Fibroblast of upper back skin (primary cell): ENCODE measurements around the gene SPOPL.
A peak's percentile ranks its signal among the peaks of the same experiment; 100 is the strongest.
"Not testable (repeated sequence)": the region's sequence is repeated elsewhere in the genome, so short reads cannot be mapped to it uniquely, and the experiment has no call there.

Source experiments
- DNase-seq: peaks from one replicate; pipeline ENCODE4 v3.0.0-alpha.2; 2013

The SPOPL gene

GRCh38 chr2:138501425-138502254 lies at the start of gene SPOPL:
Gene SPOPL, plus strand, starts transcription at chr2:138501770. Its CDS starts 48,447 bp downstream, at chr2:138550217.
- peak; percentile 88 for DNase-seq

- no peak for DNase-seq
These were observed 49.2 kb upstream of the SPOPL start for GRCh38 chr2:138452324-138452723.

DNA sequence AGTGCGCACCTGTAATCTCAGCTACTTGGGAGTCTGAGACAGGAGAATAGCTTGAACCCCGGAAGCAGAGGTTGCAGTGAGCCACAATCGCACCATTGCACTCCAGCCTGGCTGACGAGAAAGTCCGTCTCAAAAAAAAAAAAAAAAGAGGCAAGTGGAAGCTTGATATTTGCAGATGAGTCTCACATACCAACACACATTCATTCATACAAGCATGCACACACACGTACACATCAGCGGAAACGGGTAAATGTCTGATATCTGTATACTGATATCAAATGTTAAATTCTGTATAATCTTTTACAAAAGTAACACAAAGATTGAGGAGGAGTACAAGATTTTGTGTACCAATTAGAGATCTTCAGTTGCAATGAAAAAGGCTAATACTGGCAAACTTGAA lies 47.8 kb upstream of the SPOPL start:
- no peak for DNase-seq

- DNase-seq: no peak
These were observed 46.8 kb upstream of the SPOPL start for GRCh38 chr2:138454761-138455160.

DNA sequence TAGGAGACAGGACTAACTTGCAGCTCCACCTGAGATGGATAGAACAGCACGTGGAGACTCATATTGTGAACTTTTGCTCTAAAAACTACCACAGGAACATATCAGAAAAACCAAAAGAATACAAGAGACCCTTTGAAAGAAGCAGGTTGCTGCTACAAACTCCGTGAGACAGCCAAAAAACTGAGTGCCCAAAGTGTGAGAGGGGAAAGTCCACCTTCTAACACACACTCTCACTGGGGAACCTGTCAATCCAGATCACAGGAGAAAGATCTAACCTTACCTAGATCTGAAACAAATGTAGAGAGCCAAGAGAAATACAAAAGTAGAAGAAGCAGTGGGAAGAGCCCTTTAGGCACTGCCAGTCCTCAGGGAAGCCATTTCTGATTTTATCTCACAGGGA lies 46.3 kb upstream of the SPOPL start:
- DNase-seq: no peak

- DNase-seq: no peak
These were observed 45.9 kb upstream of the SPOPL start for GRCh38 chr2:138455691-138456090.

- not testable (repeated sequence) for DNase-seq
These were observed 38.9 kb upstream of the SPOPL start for GRCh38 chr2:138462689-138463088.

GRCh38 chr2:138468617-138469016 lies 33.0 kb upstream of the SPOPL start:
- DNase-seq: no peak

DNA sequence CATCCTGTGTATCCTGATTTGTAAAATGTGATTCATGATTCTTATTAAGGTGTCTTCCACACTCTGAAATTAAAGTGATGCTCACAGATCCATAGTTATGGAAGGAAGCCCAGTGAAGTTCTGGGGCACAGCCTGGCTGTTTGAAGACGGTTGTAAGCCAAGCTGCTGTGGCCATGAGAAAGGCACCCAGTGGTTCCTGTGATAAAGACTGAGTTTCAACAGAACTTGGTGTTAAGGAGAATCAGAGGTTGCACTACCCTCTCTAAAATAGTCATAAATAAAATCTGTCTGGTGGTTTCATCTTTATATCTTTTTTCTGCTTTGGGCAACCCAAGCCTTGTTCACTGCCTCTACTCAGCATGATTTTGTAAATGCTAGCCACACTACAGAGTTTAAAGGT lies 32.2 kb upstream of the SPOPL start:
- DNase-seq: no peak

- no peak for DNase-seq
These were observed 30.6 kb upstream of the SPOPL start for GRCh38 chr2:138470941-138471340.

GRCh38 chr2:138474100-138474825 lies 27.3 kb upstream of the SPOPL start:
- DNase-seq: peak; percentile 23

GRCh38 chr2:138475277-138475776 lies 26.2 kb upstream of the SPOPL start:
- DNase-seq: no peak

- no peak for DNase-seq
These were observed 25.4 kb upstream of the SPOPL start for GRCh38 chr2:138476186-138476585.

DNA sequence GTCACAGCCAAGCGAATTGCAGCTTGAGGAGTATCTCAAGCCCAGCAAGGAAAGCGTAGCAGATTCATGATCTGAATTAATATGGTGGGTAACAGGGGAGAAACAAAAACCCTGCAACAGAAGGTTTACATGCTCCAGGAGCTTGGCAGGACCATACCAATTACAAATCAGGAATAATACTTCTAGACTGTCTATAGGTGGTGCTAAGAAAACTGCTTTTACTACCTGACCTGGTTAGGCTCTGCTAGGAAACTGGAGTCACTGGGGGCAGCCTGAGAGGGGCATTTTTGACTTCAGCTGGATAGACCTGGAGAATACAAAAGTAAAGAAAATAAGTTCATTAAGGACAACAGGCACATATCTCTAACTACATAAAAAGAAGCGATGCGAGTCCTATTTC lies 24.6 kb upstream of the SPOPL start:
- DNase-seq: no peak

DNA sequence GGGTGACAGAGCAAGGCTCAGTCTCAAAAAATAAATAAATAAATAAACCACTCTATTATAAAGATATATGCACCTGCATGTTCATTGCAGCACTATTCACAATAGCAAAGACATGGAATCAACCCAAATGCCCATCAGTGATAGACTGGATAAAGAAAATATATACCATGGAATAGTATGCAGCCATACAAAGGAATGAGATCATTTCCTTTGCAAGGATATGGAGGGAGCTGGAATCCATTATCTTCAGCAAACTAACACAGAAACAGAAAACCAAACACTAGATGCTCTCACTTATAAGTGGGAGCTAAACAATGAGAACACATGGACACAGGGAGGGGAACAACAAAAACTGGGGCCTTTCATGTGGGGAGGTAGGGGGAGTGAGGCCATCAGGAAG lies 18.8 kb upstream of the SPOPL start:
- DNase-seq: not testable (repeated sequence)

- DNase-seq: no peak
These were observed 16.6 kb upstream of the SPOPL start for GRCh38 chr2:138485019-138485418.

DNA sequence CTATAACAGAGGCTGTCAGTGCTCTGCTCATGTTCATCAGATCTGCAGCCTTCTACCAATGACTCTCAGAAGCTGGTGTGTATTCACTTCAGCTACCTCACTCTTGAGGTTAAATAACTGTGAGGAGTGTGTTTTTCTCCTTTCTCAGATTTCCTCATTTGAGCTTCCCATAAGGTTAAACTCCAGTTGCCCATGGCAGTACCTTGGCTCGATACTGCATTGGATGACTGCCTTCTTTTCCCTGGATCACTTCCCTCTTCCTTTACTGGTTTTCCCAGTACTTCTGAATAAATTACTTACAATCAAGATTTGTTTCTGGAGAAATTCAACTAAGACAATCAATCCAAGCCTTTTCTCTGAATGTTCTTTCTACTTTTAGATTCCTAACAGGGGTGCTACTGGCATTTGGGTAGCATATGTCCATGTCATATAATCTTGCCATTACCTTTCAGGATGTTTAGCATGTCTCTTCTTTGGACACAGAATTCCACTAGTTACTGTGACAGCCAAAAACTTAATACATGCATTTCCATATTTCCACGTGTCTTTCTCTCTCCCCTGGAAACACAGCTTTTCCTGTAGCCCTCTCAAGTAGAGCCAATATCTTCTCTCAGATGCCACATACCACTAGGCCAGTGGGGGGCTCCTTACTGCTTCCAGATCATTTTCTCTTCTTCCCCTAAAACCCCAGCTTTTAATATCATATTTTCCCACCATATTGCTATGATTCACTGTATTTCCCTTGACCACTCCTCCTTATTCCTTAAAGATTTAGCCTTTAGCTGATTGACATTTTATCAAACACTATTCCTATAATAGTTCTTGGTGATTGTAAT lies 15.0 kb upstream of the SPOPL start:
- no peak for DNase-seq

DNA sequence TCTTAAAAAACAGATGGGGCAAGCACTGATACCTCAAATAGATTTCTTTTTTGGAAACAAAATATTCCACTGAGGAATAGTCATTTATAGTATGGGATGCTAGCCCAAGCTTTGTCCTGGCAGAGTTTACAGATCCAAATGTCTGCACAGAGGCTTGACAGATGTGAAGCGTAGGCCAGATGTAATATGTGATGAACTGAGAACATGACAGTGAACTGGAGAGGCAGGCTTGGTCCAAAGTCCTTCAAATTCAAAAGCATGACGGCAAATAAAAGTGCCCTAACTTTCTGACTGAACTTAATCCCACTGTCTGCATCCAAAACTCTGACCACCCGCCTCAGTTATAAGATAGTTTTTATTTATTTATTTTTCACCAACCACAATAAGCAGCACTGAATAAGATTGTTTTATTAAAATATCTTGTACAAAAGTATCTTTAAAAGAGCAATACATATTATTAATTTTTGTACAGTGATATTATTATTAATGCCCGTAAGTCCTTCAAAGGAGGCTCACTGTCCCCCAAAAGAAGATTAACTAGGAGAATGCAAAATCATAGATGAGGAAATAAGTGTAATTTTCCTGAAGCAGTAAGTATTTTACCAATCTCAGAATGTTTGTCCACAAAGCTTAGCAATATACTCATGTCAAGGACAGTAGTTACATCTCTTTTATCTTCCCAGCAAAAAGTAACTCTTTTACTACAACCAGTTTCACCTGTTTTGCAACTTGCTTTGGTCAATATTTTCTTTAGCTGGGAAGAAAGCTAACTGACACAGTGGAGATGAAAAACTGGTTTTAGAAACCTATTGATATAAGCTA lies 10.7 kb upstream of the SPOPL start:
- DNase-seq: no peak

DNA sequence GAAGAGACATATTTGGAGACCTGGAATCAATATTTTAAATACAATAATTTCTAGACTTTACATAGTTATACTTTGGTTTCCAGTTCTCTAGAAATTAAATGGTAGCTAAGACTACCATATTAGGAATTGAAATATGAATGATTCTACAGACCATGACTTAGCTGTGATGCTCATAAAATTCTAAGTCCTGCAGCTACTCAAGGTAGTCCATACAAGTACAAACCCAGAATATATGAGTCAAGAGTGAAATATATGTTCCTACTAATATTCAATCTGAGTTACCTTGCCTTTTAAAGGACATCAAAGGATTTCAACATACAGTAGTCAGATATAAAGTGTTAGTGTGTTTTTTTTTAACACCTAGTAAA lies 10.1 kb upstream of the SPOPL start:
- DNase-seq: no peak

DNA sequence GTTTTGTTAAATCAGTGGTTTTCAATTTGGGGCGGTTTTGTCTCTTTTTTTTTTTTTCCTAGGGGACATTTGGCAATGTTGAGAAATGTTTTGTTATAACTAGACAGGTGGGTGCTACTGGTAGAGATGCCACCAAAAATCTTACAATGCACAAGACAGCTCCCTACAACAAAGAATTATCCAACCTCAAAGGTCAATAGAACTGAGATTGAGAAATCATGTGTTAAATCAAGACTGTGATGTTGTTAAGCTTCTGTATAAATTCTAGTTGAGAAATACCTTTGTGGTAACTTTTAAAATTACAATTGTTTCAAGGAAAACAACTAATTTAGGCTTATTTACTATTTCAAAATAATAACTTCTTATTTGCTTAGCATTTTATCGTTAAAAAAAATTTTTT lies 9.4 kb upstream of the SPOPL start:
- DNase-seq: no peak

DNA sequence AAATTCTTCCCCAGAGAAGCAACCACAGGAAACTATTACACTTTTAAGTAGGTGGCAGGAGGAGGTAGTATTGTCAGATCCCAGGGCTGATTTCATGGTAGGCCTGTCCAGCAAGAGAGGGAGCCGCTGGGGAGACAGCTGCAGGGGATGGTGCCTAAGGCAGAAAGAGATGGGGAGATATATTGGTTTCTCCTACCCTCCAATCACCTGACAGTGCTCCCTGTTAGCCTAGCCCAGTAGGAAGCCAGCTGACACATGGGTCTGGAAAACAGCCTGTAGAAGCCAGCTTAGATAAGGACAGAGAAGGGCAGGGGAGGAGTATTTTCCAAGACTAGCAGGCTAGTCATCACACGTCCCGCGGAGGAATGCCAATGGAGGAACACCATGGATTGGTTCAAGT lies 8.2 kb upstream of the SPOPL start:
- no peak for DNase-seq

DNA sequence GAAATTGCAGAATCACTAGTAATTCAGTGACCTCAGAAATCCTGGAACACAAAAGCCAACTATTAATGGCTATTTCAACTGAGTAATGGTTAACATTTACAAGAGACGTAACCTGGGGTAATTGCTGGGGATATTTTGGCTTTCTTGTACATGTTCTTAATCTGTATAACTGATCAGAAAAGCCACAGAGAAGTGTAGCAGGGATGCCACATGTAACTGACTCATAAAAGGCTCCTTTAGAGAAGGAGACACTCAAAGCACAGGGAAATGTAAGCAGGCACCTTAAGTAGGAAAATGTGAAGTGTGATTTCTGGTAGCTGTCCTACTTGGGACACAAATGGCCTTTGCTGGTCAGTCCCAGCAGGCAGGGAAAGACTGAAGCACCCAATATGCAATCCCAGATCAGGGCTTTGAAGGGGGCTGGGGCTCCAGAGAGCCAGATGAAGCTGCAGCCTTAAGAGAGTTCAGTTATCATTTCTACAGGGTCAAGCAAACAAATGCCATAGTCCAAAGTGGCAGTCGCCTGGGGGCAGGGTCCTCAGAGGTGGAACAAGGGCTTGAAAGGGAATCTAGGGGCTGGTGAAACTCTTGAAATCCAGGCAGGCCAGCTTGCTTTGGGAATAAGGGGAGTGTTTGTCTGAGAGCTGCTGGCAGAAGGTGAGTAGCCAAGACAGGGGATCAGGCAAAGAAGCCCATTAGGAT lies 7.2 kb upstream of the SPOPL start:
- no peak for DNase-seq
